ENCODE data around the gene DNAJB7.

Gene DNAJB7

DNA sequence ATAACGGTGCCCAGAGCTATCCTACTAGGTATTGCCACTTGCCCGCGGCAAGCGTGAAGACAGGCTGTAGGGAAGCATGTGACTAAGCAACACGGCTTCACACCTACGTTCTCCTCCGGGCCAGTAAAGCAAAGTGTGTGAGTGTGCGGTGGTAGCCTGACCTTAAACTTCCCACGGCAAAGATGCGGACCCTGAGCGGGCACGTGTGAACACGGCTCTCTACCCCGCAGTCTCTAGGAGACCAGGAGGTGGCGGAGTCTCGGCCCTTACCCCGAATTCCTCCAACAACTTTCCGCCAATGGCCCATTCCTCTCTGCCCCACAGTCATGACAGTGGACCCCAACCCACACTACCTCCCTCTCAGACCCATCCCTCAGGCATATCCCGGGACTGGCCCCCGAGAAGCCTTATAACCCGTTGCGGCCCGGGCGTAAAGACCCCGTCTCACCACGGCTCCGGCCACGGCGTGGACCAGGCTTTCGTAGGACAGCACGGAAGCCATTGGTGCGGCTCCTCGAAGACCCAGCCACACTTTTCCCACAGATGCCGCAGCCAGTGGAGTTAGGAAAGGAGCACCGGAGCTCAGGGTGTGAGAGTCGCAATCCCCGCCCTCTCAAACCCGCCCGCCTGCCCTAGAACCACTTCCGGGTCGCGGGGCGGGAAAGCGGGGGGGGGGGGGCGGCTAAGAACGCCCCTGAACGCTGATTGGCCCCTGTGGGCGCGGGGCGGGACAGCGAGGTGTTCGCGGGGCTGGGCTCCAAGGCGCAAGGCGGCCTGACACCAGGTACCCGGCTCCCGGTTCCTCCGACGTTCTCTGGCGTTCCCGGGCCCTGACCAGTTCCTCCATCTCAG, 42.9 kb downstream of the DNAJB7 start, which contains the start of gene SLC25A17:
Gene SLC25A17, minus strand, starts transcription at position 600 of the 852 bp plus-strand sequence. Its CDS starts 98 bp downstream, at position 502.
- TF ChIP-seq, protein P1, sequence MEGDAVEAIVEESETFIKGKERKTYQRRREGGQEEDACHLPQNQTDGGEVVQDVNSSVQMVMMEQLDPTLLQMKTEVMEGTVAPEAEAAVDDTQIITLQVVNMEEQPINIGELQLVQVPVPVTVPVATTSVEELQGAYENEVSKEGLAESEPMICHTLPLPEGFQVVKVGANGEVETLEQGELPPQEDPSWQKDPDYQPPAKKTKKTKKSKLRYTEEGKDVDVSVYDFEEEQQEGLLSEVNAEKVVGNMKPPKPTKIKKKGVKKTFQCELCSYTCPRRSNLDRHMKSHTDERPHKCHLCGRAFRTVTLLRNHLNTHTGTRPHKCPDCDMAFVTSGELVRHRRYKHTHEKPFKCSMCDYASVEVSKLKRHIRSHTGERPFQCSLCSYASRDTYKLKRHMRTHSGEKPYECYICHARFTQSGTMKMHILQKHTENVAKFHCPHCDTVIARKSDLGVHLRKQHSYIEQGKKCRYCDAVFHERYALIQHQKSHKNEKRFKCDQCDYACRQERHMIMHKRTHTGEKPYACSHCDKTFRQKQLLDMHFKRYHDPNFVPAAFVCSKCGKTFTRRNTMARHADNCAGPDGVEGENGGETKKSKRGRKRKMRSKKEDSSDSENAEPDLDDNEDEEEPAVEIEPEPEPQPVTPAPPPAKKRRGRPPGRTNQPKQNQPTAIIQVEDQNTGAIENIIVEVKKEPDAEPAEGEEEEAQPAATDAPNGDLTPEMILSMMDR (conservative IDR thresholded peaks at IDR 0.05): peak; percentile 55
- TF ChIP-seq ZFX (IDR thresholded peaks at IDR 0.05): 0 out of 2 replicates have a peak, but pooled peaks have one; percentile 29
- H3K27ac ChIP-seq: peak within 1 kb of the TSS; percentile 83

DNA sequence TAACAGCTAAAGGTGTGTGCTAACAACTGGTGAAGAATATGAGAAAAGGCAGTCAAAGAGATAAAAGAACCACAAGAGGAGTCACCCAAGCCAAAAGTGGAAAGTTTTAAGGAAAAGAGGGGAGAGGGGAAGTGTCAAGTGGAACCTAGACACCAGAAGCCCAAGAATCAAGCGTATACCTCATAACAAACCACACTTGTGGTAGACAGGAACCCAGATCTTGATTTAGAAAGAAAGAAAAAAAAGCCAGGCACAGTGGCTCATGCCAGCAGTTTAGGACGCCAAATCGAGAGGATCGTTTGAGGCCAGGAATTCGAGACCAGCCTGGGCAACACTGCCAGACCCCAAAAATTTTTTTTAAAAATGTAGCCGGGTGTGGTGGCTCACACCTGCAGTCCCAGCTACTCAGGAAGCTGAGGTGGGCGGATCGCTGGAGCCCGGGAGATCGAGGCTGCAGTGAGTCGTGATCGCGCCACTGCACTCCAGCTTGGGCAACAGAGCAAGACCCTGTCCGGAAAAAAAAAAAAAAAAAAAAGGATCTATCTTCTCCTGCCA, 43.6 kb downstream of the DNAJB7 start:
- H3K27ac ChIP-seq: peak overlapping the region; percentile 83
- TF ChIP-seq ZFX (IDR thresholded peaks at IDR 0.05): no peak
- TF ChIP-seq, protein P1 (conservative IDR thresholded peaks at IDR 0.05): no peak

DNA sequence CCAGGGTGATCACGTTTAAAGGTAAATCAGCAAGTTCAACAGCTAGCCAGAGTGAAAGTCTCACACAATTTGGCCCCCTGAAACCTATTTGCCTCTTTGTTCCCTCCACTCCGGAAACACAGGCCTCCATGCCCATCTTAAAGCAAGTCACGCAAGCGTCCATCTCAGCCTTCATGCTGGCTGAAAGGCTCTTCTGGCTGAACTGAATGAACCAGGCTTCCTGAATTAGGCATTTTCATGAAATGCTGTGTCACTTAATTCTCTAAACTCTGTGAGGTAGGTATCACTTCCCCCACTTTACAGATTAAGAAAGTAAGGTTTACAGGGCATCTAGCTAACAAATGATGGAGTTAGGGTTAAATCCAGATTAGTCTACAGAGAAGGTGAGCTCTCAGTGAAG, 44.2 kb downstream of the DNAJB7 start:
- H3K27ac ChIP-seq: no peak overlapping the region
- TF ChIP-seq, protein P1 (conservative IDR thresholded peaks at IDR 0.05): no peak
- no peak for TF ChIP-seq ZFX (IDR thresholded peaks at IDR 0.05)

GRCh38 chr22:40813912-40814315, 48.0 kb downstream of the DNAJB7 start:
- no peak overlapping the region for H3K27ac ChIP-seq
- no peak for TF ChIP-seq ZFX (IDR thresholded peaks at IDR 0.05)
- TF ChIP-seq, protein P1 (conservative IDR thresholded peaks at IDR 0.05): no peak
